ENCODE measurements around the gene BRIP1.

The BRIP1 gene

DNA sequence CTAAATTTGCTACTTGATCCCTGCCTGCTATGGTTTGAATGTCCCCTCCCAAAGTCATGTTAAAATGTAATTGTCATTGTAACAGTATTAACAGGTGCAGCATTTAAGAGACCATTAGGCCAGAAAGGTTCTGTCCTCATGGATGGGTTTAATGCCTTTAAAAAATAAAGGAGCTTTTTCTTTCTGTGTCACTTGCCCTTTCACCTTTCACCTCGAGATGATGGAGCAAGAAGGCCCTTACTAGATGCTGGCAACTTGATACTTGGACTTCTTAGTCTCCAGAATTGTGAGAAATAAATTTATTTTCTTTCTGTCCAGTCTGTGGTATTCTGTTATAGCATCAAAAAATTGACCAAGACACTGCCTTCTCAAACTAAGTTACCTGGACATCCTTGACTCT lies 98.5 kb downstream of the BRIP1 start:
- DNase-seq (ENCODE audit: low read depth in 3 of 3, low spot score in 1 of 3) = no peak

DNA sequence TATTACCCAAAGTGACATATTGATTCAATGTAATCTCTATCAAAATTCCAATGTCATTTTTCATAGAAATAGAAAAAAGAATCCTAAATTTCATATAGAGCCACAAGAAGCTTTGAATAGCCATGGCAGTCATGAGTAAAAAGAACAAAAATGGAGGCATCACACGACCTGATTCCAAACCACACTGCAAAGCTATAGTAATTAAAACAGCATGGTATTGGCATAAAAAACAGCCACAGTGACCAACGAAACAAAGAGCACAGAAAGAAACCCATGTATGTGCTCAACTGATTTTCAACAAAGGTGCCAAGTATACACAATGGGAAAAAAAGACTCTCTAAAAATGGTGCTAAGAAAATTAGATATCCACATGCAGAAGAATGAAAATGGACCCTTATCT lies 101.5 kb downstream of the BRIP1 start:
- DNase-seq (ENCODE audit: low read depth in 3 of 3, low spot score in 1 of 3) = no peak

DNA sequence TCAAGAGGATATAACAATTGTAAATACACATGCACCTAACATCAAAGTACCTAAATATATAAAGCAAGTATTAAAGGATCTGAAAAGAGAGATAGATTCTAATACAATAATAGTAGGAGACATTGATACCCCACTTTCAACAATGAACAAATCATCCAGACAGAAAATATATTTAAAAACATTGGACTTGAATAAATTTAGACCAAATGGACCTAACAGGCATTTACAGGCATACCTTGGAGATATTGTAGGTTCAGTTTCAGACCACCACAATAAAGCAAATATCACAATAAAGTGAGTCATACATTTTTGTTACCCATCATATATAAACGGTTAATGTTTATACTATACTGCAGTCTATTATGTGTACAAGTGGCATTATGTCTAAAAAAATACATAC lies 104.0 kb downstream of the BRIP1 start:
- no peak for DNase-seq (ENCODE audit: low read depth in 3 of 3, low spot score in 1 of 3)

DNA sequence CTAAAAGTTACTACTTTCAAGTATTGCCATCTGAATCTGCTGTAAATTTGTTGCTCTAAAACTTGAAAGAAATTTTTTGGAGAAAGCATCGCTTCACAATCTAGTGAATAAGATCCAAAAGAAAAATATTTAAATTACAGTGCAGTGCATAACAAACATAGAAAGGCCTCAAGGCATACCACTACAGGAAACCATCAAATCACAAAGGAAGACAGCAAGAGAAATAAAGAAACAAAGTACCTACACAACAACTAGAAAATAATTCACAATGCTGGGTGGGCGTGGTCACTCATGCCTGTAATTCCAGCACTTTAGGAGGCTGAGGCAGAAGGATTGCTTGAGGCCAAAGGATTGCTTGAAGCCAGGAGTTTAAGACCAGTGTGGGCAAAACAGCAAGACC lies 104.9 kb downstream of the BRIP1 start:
- DNase-seq (ENCODE audit: low read depth in 3 of 3, low spot score in 1 of 3) = no peak

DNA sequence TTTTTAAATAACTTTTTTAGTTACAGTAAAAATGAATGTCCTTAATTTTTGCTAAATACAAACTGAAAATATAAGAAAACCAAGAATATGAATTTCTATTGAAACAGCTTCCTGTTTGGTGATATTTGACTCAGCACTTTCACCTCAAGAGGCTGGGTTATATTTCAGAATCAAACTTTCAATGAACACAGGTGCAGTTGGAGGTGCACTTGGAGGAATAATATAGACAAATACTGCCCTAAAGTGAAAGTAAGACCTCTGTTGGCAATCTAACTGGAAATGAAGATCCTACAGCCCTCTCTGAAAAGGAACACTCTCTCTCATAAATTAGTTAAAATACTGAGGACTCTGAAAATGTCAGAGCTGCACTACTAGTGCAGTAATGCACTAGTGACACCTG lies 106.2 kb downstream of the BRIP1 start:
- no peak for DNase-seq (ENCODE audit: low read depth in 3 of 3, low spot score in 1 of 3)

DNA sequence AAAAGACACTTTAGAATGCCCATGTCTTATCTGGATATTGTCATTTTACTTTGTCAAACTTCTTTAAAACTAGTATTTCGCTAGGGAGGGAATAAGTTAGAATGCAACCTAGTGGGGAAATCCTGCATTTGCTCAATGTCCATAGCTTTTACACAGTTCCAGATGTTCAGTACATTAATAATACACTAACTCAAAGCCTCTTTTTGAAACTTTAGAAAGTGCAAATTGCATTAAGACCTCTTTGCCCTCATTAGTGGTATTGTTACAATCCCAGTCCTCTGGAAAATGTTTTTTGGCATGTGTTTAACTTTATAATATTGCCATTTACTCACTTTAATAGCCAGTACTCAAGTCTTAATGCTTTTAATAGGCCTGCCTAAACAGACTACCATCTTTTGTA lies 106.8 kb downstream of the BRIP1 start:
- no peak for DNase-seq (ENCODE audit: low read depth in 3 of 3, low spot score in 1 of 3)

DNA sequence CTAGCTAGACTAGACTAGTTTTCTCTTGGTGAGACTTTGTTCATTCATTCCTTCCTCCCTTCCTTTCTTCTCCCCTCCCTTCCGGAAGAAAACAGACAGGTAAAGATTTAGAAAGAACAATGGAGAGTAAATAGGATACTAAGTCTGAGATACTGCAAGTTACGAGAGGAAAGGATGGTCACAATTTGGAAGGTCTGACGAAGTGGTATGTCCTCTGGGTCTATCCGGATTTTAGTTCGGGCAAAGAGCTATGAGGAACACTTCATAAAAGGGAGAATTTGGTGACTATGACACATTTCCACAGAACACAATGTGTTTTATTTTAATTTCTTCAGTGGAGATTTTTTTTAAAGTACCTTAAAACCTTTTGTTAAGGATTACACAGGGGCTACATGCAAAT lies 107.7 kb downstream of the BRIP1 start:
- DNase-seq (ENCODE audit: low read depth in 3 of 3, low spot score in 1 of 3) = no peak

DNA sequence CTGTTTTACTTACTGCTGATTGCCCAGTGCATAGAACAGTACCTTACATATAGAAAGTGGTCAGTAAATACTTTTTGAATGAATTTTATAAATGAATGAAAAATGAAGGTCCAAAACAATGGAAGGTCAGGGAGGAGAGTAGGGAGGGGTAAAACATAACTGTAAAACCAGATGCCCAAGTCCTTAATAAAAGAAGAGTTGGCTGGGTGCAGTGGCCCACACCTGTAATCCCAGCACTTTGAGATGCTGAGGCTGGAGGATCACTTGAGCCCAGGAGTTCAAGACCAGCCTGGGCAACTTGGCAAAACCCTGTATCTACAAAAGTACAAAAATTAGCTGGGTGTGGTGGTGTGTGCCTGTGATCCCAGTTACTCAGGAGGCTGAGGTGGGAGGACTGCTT lies 108.2 kb downstream of the BRIP1 start:
- DNase-seq (ENCODE audit: low read depth in 3 of 3, low spot score in 1 of 3) = no peak

DNA sequence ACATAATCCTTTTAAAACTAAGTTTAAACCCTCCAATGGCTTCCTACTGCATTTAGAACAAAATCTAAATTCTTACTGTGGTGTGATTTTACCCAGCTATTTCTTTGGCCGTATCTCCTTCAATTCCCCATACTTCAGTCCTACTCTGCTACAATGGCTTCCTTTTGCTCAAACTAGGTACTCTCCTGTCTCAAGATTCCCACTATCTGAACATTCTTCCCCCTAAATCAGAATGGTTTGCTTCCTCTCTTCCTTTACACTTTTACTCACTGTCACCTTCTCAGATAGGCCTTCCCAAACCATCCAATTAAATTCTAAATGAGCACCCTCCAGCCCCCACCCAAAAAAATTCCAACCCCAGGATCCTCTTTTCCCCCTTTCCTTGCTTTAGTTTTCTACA lies 109.2 kb downstream of the BRIP1 start:
- DNase-seq (ENCODE audit: low read depth in 3 of 3, low spot score in 1 of 3) = no peak

DNA sequence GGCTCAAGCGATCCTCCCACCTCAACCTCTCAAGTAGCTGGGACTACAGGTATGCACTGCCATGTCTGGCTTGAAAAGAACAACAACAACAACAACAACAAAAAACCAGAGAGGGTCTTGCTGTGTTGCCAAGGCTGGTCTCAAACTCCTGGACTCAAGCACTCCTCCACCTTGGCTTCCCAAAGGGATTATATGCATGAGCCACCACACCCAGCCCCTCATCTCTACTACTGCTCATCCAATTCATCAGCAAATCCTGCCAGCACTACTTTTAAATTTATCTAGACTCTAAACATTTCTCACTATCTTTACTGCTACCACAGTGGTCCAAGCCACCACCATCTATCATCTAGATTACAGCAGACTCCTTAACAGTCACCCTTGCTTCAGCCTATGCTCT lies 109.6 kb downstream of the BRIP1 start:
- DNase-seq (ENCODE audit: low read depth in 3 of 3, low spot score in 1 of 3) = no peak

DNA sequence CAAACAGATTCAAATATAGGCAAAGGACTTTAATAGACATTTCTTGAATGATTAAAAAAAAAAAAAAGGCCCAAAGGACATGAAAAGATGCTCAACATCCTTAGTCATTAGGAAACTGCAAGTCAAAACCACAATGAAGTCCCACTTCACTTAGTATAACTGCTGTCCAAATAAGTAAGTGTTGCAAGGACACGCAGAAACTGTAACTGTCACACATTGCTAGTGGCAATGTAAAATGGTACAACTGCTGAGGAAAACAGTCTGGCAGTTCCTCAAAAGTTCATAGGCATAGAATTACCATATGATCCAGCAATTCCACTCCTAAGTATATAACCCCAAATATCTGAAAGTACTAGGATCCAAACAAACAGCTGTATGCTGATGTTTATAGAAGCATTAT lies 112.7 kb downstream of the BRIP1 start:
- DNase-seq (ENCODE audit: low read depth in 3 of 3, low spot score in 1 of 3) = no peak

DNA sequence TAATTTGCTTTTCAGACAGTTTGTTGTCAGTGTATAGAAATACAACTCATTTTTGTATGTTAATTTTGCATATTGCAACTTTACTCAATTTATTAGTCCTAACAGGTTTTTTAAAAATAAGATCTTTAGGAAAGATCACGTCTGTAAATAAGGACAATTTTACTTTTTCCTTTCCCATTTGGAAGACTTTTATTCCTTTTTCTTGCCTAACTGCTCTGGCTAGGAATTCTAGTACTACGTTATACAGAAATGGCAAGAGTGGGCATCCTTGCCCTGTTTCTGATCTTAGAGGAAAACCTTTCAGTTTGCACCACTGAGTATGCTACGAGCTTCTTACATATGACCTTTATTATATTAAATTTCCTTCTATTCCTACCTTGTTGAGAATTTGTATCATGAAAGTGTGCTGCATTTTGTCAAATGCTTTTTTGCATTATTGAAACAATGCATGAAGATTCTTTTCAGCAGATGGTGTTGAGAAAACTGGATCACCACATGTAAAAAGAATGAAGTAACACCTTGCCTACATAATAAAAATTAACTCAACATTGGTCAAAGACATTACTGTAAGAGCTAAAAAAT lies 113.4 kb downstream of the BRIP1 start:
- DNase-seq (ENCODE audit: low read depth in 3 of 3, low spot score in 1 of 3) = no peak

DNA sequence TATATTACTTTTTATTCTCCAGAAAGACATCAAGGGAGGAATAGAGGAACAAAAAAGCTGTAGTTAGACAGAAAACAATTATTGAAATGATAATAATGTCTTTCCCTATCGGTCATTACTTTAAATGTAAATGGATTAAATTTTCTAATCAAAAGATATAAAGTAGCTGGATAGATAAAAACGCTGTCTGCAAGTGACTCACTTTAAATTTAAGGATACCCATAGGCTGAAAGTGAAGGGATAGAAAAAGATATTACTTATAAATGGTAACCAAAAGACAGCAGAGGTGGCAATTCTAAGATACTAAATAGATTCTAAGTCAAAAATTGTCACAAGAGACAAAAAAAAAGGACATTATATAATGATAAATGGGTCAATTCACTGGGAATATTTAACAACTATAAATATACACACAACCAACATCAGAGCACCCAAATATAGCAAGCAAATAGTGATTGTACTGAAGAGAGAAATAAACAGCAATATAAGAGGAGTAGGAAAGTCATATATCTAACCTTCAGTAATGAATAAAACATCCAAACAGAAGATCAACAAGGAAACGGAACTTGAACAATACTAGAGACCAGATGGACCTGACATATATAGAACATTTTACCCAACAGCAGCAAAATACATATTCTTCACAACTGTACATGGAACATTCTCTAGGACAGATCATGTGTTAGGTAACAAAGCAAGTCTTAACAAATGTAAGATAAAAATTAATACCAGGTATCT lies 116.9 kb downstream of the BRIP1 start:
- DNase-seq (ENCODE audit: low read depth in 3 of 3, low spot score in 1 of 3) = no peak

DNA sequence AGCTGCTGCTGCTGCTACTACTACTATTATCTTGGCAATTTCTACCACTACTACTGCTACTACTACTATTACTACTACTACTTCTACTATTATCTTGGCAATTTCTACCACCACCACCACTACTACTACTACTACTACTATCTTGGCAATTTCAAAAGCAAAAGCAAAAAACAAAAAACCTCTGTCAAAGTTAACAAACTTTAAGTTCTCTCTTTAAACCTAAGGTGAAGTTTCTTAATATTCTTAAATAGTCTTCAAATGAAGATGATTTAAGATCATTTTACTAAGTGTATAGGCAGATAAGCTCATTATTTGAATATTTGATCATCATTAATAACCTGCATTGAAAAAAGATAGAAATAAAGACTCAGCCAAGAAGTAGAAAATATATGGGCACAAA lies 118.5 kb downstream of the BRIP1 start:
- DNase-seq (ENCODE audit: low read depth in 3 of 3, low spot score in 1 of 3) = no peak

DNA sequence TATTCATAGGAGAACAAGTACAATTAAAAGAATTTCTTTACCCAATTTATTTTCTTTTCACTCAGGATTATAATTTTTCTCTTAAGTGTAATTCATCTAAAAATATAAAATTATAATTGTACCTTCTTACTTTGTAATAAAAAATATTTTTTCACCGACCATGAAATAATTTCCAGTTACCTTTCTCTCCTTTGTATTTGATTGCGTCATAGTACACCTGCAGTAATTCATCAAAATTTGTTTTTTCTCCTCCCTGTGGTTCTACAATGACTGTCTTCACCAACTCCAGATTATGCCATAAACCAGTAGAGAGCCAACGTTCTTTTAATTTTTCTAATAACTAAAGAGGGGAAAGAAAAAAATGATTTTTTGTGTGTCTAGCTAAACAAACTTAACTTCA lies 119.1 kb downstream of the BRIP1 start:
- no peak for DNase-seq (ENCODE audit: low read depth in 3 of 3, low spot score in 1 of 3)

DNA sequence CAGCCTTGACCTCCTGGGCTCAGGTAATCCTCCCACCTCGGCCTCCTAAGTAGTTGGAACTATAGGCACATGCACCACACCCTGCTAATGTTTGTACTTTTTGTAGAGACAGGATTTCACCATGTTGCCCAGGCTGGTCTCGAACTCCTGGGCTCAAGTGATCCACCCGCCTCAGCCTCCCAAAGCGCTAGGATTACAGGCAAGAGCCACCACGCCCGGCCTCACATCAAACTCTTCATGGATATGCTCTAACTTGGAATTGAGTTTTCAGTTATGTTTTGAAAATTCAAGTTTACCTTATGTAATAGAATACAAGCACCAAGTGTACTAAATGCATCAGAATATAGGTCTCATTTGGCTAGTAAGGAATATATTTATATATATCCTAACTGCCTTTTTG lies 119.6 kb downstream of the BRIP1 start:
- no peak for DNase-seq (ENCODE audit: low read depth in 3 of 3, low spot score in 1 of 3)

DNA sequence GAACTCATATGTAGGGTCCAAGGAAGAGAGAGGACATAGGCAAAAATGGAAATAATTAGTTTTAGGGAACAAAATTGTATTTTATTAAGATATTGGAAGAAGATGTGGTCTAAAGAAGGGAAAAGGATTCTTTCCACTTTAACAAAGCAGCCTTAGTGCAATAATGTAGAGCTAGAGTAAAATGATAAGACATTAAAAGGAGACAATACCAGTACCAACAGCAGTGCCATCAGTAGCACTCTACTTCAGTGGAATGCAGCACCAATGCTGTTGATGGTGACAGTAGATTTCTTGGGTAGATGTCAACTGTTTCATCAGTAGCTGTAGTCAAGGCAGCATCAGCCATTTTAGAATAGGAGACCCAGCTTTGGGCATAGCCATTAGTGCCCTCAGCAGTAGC lies 124.3 kb downstream of the BRIP1 start:
- DNase-seq (ENCODE audit: low read depth in 3 of 3, low spot score in 1 of 3) = no peak

DNA sequence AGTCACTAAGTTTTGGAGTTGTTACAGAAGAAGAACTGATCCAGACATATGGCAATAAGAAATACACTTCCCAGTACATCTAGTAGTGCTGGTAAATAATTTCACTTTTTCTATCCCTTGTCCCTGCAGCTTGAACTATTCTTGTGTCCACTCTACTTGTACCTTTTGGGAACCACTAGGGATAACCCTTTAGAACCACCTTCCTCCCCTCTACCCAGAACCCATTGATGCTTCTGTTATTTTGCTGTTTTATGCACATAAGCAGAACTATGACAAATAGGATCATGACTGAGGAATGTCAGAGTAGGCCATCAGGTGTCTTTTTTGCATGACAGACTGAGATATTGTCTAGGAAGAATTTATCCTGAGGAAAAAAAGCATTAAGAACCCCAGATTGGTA lies 125.1 kb downstream of the BRIP1 start:
- no peak for DNase-seq (ENCODE audit: low read depth in 3 of 3, low spot score in 1 of 3)

DNA sequence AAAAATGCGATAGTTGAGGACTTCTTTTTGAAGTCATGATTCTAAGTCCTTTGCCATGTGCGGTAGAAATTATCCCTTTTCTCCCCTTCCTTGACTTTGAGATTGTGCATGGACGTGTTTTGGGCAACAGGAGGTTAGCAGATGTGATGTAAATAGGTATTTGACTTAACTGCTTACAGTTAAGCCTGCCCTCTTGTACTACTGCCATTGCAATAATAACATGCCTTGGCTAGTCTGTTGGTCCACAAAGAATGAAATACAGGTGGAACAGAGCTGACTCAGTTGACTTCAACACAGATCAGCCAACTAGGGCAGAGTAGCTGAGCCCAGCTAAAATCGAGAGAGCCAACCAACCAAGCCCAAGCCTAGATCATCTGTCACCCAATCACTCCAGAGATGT lies 125.5 kb downstream of the BRIP1 start:
- no peak for DNase-seq (ENCODE audit: low read depth in 3 of 3, low spot score in 1 of 3)

DNA sequence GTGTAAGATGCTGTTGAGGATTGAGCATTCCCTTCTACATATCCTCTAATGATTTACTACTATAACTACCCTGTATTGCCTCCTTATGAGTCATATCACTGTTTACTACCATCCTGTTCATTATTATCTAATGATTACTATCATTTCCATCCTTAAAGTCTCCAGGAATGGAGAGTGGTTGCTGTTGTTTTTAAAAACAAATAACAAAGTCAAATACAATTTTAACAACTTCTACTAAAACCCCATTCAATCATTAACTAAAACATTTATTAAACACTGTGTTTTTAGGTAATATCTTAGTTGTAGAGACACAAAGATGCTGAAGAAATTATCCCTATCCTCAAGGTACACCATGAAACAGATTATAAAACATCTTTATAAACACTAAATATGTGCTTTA lies 126.9 kb downstream of the BRIP1 start:
- no peak for DNase-seq (ENCODE audit: low read depth in 3 of 3, low spot score in 1 of 3)

DNA sequence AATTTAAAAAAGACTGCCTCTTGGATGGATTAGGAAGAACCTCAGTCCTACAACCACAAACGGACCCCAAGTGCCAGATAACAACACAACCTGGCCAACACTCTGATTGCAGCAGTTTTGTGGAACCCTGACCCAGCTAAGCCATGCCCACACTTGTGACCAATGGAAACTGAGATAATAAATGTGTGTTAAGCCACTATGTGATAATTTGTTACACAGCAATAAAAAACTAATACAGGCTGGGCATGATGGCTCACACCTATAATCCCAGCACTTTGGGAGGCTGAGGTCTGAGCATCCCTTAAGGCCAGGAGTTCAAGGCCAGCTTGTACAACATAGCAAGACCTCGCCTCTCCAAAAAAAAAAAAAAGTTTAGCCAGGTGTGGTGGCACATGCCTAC lies 127.5 kb downstream of the BRIP1 start:
- DNase-seq (ENCODE audit: low read depth in 3 of 3, low spot score in 1 of 3) = no peak

DNA sequence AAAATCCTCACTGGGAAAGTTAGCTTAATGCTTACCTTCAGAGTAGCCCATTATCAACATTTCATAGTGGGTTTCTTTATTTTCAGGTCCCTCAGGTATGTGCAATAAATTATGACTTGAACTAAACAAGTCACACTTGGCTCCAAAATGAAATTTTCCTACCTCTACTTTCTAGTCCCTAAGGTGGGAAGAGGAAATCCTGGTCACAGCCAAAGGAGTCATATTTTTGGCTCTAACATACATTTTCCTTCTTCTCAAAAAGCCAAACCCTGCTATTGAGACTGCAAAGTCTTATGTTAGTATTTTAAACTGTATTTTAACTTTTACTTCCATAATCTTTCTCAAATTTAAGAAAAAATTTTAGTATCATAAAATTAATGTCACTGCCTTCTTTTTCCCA lies 128.9 kb downstream of the BRIP1 start:
- no peak for DNase-seq (ENCODE audit: low read depth in 3 of 3, low spot score in 1 of 3)

DNA sequence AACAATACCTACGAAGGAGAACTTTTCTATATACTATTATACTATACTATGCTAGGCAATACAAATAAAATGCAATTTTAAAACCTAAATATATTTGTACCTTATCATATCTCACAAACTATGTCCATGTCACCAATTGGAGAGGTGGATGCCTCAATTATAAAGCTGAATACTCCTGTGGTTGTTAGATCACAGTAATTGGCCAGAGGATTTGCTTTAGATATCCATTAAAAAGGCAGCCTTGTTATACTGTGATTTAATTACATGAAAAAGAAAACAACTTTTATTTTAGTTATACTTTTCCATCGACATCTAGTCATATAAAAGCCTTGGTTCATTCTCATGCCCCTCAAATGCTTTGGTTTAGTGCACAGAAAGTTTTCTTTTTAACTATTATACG lies 129.3 kb downstream of the BRIP1 start:
- no peak for DNase-seq (ENCODE audit: low read depth in 3 of 3, low spot score in 1 of 3)

Data from stimulated activated CD4-positive, alpha-beta T cell treated with anti-CD3 and anti-CD28 coated beads, TNF-alpha, amount 100 ng/mL, for 1 hour (primary cell).